HCT116 (cell line): ENCODE data around the gene ZDHHC19. TPM values are rescaled to one million over a fixed set of nuclear protein-coding genes. Genes with fewer than 3 reads are reported as not detected.

Experiments
- ATAC-seq: fragments of 200-7000 bp; cut with Tn5 transposase; 2 replicates; pipeline ENCODE4 v1.9.1; 2020; ENCODE audit warnings: mild to moderate bottlenecking, moderate library complexity
- BruUV-seq: library from RNA; stranded (reverse); fragments of 400-500 nt; replicated peaks from 2 replicates; lab custom pipeline; 2021; lab: Mats Ljungman, UMichigan
- CTCF ChIA-PET: fragments of 300-600 bp; sonication (Branson Sonifier 250); formaldehyde crosslinking; loops from one replicate; lab custom pipeline; 2021; ENCODE audit warnings: antibody characterized with exemption; lab: Charles Lee
- POLR2A ChIA-PET: fragments of 300-600, 350-600 bp; sonication (Branson Sonifier 250); formaldehyde crosslinking; loops from one replicate; lab custom pipeline; 2021; ENCODE audit warnings: antibody characterized with exemption; lab: Charles Lee
- RAD21 ChIA-PET, 2 experiments: fragments of 300-600 bp; sonication (Branson Sonifier 250); formaldehyde crosslinking; loops; one replicate each; lab custom pipeline; 2023; ENCODE audit warnings: low total read pairs in 2 of 2; ENCODE audit not compliant: uncharacterized antibody in 2 of 2, unreplicated experiment in 2 of 2, low non-redundant PET in 1 of 2; lab: Charles Lee
- DNase-seq: peaks from one replicate; pipeline ENCODE4 v3.0.0-alpha.2; 2010; ENCODE audit warnings: low read depth, low spot score
- H2AFZ ChIP-seq: fragments of 200-600 bp; shearing (Covaris generic), sonication (generic); 2 replicates; pipeline ENCODE4 v1.6.1; 2017; ENCODE audit warnings: low read depth, mixed run types, mixed read lengths, antibody characterized with exemption, low read length; ENCODE audit not compliant: poor library complexity, severe bottlenecking
- H3K27ac ChIP-seq: 2 replicates; pipeline ENCODE4 v1.5.1; 2012; ENCODE audit warnings: low read depth, low read length
- H3K27me3 ChIP-seq: fragments of 200-600 bp; sonication (generic); 2 replicates; pipeline ENCODE4 v1.6.1; 2016; ENCODE audit warnings: mixed run types, low read length, mixed read lengths; ENCODE audit not compliant: insufficient read depth
- H3K36me3 ChIP-seq, 2 experiments: fragments of 200-500 bp in 1 of 2; fragments of 200-600 bp in 1 of 2; sonication (Bioruptor generic) in 1 of 2; sonication (generic) in 1 of 2; 2 replicates each; pipeline versions ENCODE4 v1.5.1 to v1.6.1; 2014 to 2016; ENCODE audit warnings: low read length in 2 of 2, inconsistent platforms in 1 of 2, mixed read lengths in 1 of 2, mixed run types in 1 of 2; ENCODE audit not compliant: insufficient read depth in 2 of 2, control insufficient read depth in 1 of 2
- H3K4me1 ChIP-seq, 2 experiments: fragments of 200-600 bp in 1 of 2; sonication (generic) in 1 of 2; 2 replicates each; pipeline versions ENCODE4 v1.5.1 to v1.6.1; 2012 to 2017; ENCODE audit warnings: low read length in 2 of 2, inconsistent platforms in 1 of 2, mild to moderate bottlenecking in 1 of 2, mixed read lengths in 1 of 2, mixed run types in 1 of 2, moderate library complexity in 1 of 2; ENCODE audit not compliant: insufficient read depth in 2 of 2, control insufficient read depth in 1 of 2
- H3K4me2 ChIP-seq: fragments of 200-600 bp; sonication (generic); 2 replicates; pipeline ENCODE4 v1.6.1; 2017; ENCODE audit warnings: mixed run types, low read length, mixed read lengths
- H3K4me3 ChIP-seq, 2 experiments: fragments of 200-600 bp in 1 of 2; sonication (generic) in 1 of 2; replicated peaks in 1 of 2; 2 replicates each; pipeline ENCODE4 v1.5.1; 2011 to 2016; ENCODE audit warnings: low read length in 2 of 2, control low read depth in 1 of 2, low read depth in 1 of 2, mild to moderate bottlenecking in 1 of 2, mixed read lengths in 1 of 2, mixed run types in 1 of 2
- H3K79me2 ChIP-seq: fragments of 200-600 bp; sonication (generic); 2 replicates; pipeline ENCODE4 v1.6.1; 2017; ENCODE audit warnings: mild to moderate bottlenecking, mixed run types, low read length, moderate library complexity, mixed read lengths; ENCODE audit not compliant: insufficient read depth
- H3K9ac ChIP-seq: fragments of 200-600 bp; sonication (generic); 2 replicates; pipeline ENCODE4 v1.6.1; 2016; ENCODE audit warnings: low read length, mixed read lengths
- H3K9me2 ChIP-seq: fragments of 200-600 bp; sonication (generic), shearing (Covaris generic); 2 replicates; pipeline ENCODE4 v1.6.1; 2017; ENCODE audit warnings: mixed run types, mild to moderate bottlenecking, moderate library complexity; ENCODE audit not compliant: insufficient read depth
- H3K9me3 ChIP-seq, 2 experiments: fragments of 200-500 bp in 1 of 2; fragments of 200-600 bp in 1 of 2; sonication (Bioruptor generic) in 1 of 2; sonication (generic) in 1 of 2; 2 replicates each; pipeline ENCODE4 v1.6.1; 2014 to 2017; ENCODE audit warnings: low read length in 2 of 2, mixed read lengths in 2 of 2, inconsistent platforms in 1 of 2, low read depth in 1 of 2, mild to moderate bottlenecking in 1 of 2, mixed run types in 1 of 2, moderate library complexity in 1 of 2; ENCODE audit not compliant: control insufficient read depth in 1 of 2, insufficient read depth in 1 of 2
- H4K20me1 ChIP-seq: fragments of 200-600 bp; sonication (generic), shearing (Covaris generic); 2 replicates; pipeline ENCODE4 v1.6.1; 2017; ENCODE audit warnings: mixed run types, mild to moderate bottlenecking, moderate library complexity; ENCODE audit not compliant: insufficient read depth
- CBX3 ChIP-seq: IDR thresholded peaks from 2 replicates; pipeline ENCODE4 v1.6.1; 2012; ENCODE audit warnings: low read depth
- CEBPB ChIP-seq: IDR thresholded peaks from 2 replicates; pipeline ENCODE4 v1.6.1; 2012; ENCODE audit warnings: low read depth
- CTCF ChIP-seq, 3 experiments: fragments of 200-600 bp in 1 of 3; sonication (generic) in 1 of 3; IDR thresholded peaks in 2 of 3; conservative IDR thresholded peaks in 1 of 3; 2 replicates each; pipeline ENCODE4 v1.5.1; 2012 to 2017; ENCODE audit warnings: low read depth in 2 of 3, low read length in 2 of 3, antibody characterized with exemption in 1 of 3, borderline replicate concordance in 1 of 3, control low read depth in 1 of 3, mild to moderate bottlenecking in 1 of 3, mixed read lengths in 1 of 3, mixed run types in 1 of 3, moderate library complexity in 1 of 3; ENCODE audit not compliant: insufficient read depth in 1 of 3
- ELF1 ChIP-seq: IDR thresholded peaks from 2 replicates; pipeline ENCODE4 v1.6.1; 2012; ENCODE audit warnings: low read depth, borderline replicate concordance
- EZH2phosphoT487 ChIP-seq: fragments of 200-600 bp; IDR thresholded peaks from 2 replicates; pipeline ENCODE4 v1.6.1; 2018; ENCODE audit warnings: antibody characterized with exemption, borderline replicate concordance
- JUND ChIP-seq: IDR thresholded peaks from 2 replicates; pipeline ENCODE4 v1.6.1; 2012
- MAX ChIP-seq: IDR thresholded peaks from 2 replicates; pipeline ENCODE4 v1.6.1; 2012
- POLR2A ChIP-seq: IDR thresholded peaks from 2 replicates; pipeline ENCODE4 v1.7.0; 2011; ENCODE audit warnings: borderline replicate concordance; ENCODE audit not compliant: insufficient read depth, insufficient read length; ENCODE audit errors: extremely low read depth
- SP1 ChIP-seq: IDR thresholded peaks from 2 replicates; pipeline ENCODE4 v1.6.1; 2012; ENCODE audit warnings: low read depth
- SRF ChIP-seq: IDR thresholded peaks from 2 replicates; pipeline ENCODE4 v1.6.1; 2012; ENCODE audit warnings: low read depth
- TCF7L2 ChIP-seq: IDR thresholded peaks from 2 replicates; pipeline ENCODE4 v1.7.0; 2011; ENCODE audit warnings: borderline replicate concordance, inconsistent platforms; ENCODE audit not compliant: insufficient read depth, insufficient read length; ENCODE audit errors: extremely low read depth
- YY1 ChIP-seq: IDR thresholded peaks from 2 replicates; pipeline ENCODE4 v1.6.1; 2011; ENCODE audit warnings: low read length, low read depth, moderate library complexity, mild to moderate bottlenecking; ENCODE audit not compliant: insufficient replicate concordance; ENCODE audit errors: extremely low read depth
- ZFX ChIP-seq: fragments of 450-650 bp; IDR thresholded peaks from 2 replicates; pipeline ENCODE4 v1.6.1; 2017
- ZNF274 ChIP-seq: fragments of 200-500 bp; sonication (Bioruptor generic); IDR thresholded peaks from 2 replicates; pipeline ENCODE4 v1.6.1; 2014; ENCODE audit warnings: mild to moderate bottlenecking, low read depth, low read length, inconsistent platforms
- intact Hi-C: fragments of 100-400 bp; cut with micrococcal nuclease; formaldehyde crosslinking; loops from 2 replicates; pipeline ENCODE4 v1.10.0; 2022
- total RNA-seq: library from RNA; stranded (reverse); gene quantifications from one replicate; pipeline ENCODE4 v1.2.1, GENCODE V29; 2021; ENCODE audit not compliant: unreplicated experiment
- TF ChIP-seq, protein P1 (sequence below): IDR thresholded peaks from 2 replicates; pipeline ENCODE4 v1.6.1; 2012; ENCODE audit warnings: low read depth

The ZDHHC19 gene
- total RNA-seq, 1 experiment from 2014 or later: not detected

DNA sequence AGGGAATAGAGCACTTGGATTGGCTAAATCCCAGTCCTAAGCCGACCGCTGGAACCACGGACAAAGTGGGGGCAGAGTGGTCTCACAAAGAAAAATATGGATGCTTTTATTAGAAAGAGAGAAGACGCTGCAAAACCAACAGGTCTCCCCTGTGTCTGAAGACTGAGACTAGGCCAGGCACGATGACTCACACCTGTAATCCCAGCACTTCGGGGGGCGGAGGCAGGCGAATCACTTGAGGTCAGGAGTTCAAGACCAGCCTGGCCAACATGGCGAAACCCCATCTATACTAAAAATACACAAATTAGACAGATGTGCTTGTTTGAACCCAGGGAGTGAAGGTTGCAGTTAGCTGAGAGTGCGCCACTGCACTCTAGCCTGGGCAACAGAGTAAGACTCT, 61.8 kb downstream of the ZDHHC19 start:
- H3K36me3 ChIP-seq: no peaks in the 10 kb centered on the region
- DNase-seq (no peak), ATAC-seq (no peak)
- no peak overlapping the region for H3K4me2 ChIP-seq
- no TSS peak for BruUV-seq
- ChIA-PET RAD21 (no interaction called here), POLR2A (interaction anchor here (0.7 kb wide), 1 partner anchor 996 kb away, joined by 3 read pairs; no protein-coding TSS in a partner anchor), CTCF (no interaction called here)
- no peak overlapping the region for H3K27ac ChIP-seq
- TF ChIP-seq TCF7L2 (no peak), EZH2phosphoT487 (no peak), CTCF (IDR thresholded peaks at IDR 0.05 in 2 of 3, conservative IDR thresholded peaks at IDR 0.05 in 1 of 3; ENCODE audit: borderline replicate concordance in 1 of 3, insufficient read depth in 1 of 3, low read depth in 2 of 3, low read length in 2 of 3) (no peak), ZNF274 (no peak), JUND (no peak), POLR2A (no peak), YY1 (no peak), MAX (no peak), ELF1 (no peak), SP1 (no peak), CEBPB (no peak), SRF (no peak), CBX3 (no peak), ZFX (no peak)
- TF ChIP-seq, protein P1, sequence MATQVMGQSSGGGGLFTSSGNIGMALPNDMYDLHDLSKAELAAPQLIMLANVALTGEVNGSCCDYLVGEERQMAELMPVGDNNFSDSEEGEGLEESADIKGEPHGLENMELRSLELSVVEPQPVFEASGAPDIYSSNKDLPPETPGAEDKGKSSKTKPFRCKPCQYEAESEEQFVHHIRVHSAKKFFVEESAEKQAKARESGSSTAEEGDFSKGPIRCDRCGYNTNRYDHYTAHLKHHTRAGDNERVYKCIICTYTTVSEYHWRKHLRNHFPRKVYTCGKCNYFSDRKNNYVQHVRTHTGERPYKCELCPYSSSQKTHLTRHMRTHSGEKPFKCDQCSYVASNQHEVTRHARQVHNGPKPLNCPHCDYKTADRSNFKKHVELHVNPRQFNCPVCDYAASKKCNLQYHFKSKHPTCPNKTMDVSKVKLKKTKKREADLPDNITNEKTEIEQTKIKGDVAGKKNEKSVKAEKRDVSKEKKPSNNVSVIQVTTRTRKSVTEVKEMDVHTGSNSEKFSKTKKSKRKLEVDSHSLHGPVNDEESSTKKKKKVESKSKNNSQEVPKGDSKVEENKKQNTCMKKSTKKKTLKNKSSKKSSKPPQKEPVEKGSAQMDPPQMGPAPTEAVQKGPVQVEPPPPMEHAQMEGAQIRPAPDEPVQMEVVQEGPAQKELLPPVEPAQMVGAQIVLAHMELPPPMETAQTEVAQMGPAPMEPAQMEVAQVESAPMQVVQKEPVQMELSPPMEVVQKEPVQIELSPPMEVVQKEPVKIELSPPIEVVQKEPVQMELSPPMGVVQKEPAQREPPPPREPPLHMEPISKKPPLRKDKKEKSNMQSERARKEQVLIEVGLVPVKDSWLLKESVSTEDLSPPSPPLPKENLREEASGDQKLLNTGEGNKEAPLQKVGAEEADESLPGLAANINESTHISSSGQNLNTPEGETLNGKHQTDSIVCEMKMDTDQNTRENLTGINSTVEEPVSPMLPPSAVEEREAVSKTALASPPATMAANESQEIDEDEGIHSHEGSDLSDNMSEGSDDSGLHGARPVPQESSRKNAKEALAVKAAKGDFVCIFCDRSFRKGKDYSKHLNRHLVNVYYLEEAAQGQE: no peak
- no peaks in the 10 kb centered on the region for H3K9me2 ChIP-seq
- no peaks in the 10 kb centered on the region for H3K79me2 ChIP-seq
- peaks cover 3 to 4% of the 10 kb centered on the region in 2 experiments; a peak in 1 of 4 replicates for H3K4me1 ChIP-seq
- intact Hi-C loops: no loop called here
- H3K9ac ChIP-seq: no peak overlapping the region
- H2AFZ ChIP-seq: no peak overlapping the region
- H3K27me3 ChIP-seq: no peaks in the 10 kb centered on the region
- no peak overlapping the region for H3K4me3 ChIP-seq
- peaks cover 0 to 4% of the 10 kb centered on the region in 2 experiments; a peak in 1 of 4 replicates for H3K9me3 ChIP-seq
- no peaks in the 10 kb centered on the region for H4K20me1 ChIP-seq
